HG03354 (cell line): ENCODE results near the gene HMX3.

Experiments used
- ATAC-seq: cut with Tn5 transposase; IDR thresholded peaks from one replicate; pipeline ENCODE4 v1.9.1; 2021; ENCODE audit warnings: mild to moderate bottlenecking; ENCODE audit not compliant: unreplicated experiment, poor library complexity, severe bottlenecking

HMX3 gene

DNA sequence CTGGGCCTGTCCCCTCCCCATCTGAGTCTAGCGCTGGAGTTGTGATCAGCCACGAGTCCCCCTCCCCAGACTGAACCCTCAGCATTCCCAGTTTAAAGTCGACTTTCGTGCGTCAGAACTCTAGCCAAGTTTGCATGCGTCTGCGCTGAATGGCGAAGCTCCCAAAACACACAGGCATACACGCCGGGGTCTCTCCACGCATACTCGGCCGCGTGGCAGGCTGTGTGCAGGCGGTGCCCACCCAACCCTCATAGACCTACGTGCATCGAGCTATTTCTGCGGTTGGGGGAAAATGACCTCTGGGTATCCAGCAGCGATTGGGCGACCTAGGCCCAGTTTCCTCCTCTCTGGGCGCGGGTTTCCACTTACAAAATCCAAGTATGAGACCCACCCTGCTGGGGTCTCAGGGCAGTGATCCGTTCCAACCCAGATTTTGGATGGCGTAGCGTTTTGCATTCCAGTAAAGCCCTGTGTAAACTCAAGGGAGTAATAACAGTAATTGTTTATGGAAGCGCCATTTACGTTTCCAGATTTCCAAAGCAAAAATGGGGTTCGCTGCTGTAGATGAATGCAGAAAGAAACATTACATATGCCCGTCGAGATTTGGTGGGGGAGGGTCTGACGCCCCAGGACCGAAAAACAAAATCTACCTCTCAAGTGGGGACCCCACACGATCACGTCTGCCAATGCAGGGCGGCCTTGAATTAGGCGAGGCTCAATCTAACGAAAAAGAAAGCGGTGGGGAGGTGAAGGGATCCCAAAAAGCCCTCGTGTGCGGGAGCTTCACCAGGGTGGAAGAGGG lies 2.0 kb upstream of the HMX3 start:
- ATAC-seq = no peak

DNA sequence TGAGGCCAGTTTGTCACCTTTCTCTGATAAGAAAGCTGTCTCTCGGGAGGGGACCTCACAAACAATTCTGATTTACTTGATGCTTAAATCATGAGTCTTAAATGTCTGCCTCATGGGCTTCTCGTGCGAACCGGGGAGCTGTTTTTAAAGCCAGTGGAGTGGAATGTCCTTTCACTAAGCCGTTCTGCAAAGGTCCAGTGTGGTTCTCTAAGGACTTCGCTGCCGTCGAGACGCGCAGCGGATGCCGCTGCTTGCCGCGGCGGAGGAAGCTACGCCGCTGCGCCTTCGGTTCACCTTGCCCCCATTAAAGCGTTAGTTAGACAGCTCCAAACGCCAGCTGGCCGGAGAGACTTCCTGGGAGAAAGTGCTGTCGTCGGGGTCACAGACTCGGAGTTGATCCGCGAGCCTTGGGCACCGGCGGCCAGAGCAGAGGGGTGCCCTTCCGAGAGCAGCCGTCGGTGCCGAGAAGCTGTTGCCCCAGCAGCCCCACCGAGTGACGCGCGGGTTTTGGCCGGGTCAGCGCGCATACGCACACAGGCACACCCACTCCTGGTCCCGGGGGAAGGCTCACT lies 1.3 kb upstream of the HMX3 start:
- ATAC-seq = no peak

DNA sequence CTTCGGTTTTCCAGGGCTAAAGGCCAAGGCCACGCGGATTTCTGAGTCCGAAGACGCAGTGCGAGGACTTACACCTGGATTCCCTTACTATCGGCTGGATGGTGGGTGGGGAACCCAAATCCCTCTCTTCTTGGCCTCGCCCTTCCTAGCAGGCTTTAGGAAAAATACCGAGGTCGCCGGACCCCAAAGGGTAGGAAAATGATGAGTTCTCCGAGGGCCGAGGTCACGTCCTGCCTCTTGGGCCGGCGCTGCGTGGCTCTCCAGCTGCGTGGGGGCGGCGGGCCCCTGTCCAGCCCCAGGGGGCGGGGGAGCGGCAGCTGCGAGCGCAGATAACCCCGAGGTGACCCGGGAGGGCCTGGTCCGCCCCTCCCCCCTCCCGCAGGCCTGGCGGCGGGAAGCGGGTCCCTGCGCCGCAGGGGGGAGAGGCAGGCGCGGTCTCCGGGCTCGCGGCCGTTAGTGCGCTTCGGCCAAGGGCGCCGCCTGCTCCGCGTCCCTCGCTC lies 805 bp upstream of the HMX3 start:
- ATAC-seq = no peak

DNA sequence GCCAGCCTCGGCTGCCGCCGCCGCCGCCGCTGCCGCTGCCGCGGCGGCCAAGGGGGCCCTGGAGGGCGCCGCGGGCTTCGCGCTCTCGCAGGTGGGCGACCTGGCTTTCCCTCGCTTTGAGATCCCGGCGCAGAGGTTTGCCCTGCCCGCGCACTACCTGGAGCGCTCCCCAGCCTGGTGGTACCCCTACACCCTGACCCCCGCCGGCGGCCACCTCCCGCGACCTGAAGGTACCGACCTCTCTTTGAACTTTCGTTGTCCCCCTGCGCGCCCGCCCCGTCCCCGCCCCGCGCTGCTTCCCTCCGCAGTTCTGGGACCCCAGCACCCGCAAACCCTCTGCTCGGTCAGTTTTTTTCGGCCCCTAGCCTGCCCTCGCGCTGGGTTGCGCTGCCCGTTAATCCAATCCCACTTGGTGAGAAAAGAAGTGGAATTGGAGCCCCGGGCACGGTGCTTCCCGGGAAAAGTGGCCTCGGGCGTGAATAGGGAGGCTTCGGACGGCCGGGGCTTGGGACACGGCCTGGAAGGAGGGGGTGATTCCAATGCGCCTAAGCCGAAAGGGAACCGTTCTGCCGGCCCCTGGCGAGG lies 543 bp downstream of the HMX3 start:
- ATAC-seq = no peak

DNA sequence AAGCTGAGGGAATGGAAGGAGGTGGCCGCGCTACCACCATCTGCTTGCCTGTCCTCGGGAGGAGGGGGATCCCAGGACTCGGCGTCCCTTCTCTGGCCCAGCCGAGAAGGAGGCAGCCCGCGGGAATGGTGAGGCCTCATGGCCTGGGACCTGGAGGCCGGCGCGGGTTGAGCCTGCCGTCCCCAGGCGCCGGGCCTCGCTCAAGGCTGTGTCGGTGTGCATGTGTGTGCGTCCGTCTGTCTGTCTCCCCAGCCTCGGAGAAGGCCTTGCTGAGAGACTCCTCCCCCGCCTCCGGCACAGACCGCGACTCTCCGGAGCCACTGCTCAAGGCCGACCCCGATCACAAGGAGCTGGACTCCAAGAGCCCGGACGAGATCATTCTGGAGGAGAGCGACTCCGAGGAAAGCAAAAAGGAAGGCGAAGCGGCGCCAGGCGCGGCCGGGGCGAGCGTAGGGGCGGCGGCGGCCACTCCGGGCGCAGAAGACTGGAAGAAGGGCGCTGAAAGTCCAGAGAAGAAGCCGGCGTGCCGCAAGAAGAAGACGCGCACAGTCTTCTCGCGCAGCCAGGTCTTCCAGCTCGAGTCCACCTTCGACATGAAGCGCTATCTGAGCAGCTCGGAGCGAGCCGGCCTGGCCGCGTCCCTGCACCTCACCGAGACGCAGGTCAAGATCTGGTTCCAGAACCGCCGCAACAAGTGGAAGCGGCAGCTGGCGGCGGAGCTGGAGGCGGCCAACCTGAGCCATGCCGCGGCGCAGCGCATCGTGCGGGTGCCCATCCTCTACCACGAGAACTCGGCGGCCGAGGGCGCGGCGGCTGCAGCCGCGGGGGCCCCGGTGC lies 1.3 kb downstream of the HMX3 start:
- ATAC-seq = no peak

DNA sequence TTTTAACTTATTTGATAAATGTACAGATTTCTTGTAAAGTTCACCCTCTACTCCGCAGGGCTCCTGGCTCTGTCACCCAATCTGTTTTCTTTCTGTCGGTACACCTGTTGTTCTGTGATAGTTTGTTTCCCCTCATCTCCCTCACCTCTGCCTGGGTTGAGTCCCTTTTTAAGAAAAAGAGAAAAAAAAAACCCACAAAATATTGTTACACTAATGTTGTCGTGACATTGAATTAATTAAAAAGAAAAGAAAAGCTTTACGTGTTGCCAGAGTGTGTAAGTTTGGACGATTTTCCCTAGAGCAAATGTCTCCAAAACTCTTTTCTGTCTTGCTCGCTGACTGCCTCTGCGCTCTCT lies 3.4 kb downstream of the HMX3 start:
- ATAC-seq = no peak

DNA sequence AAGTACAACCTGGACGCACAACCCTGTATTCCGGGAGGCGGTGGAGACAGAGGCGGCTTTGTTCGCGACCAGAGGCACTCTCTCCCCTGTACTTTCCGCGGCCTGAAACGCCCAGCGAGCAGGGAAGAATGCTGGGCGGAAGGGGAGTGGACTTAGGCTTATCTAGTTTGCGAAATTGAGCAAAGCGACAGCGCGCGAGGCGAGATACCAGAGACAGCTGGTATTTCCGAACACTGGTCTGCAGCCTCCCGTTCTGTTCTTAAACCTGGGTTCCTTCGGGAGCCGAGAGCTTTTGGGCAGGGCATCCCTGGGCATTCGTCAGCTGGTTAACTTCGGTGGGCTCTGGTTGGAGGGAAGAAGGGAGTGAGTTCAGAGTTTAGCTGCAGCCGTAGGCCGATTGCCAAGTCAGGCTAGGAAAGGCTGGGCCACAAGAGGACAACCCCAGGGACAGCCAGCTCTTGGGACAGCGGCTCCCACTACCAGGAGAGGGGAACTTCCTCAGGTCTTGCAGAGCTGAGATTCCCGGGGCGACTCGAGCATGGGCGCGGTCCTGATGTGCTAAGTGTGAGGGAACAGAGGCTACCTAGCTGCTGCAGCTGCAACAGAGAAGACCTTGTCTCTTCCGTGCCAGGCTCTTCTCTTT lies 3.9 kb downstream of the HMX3 start:
- no peak for ATAC-seq

DNA sequence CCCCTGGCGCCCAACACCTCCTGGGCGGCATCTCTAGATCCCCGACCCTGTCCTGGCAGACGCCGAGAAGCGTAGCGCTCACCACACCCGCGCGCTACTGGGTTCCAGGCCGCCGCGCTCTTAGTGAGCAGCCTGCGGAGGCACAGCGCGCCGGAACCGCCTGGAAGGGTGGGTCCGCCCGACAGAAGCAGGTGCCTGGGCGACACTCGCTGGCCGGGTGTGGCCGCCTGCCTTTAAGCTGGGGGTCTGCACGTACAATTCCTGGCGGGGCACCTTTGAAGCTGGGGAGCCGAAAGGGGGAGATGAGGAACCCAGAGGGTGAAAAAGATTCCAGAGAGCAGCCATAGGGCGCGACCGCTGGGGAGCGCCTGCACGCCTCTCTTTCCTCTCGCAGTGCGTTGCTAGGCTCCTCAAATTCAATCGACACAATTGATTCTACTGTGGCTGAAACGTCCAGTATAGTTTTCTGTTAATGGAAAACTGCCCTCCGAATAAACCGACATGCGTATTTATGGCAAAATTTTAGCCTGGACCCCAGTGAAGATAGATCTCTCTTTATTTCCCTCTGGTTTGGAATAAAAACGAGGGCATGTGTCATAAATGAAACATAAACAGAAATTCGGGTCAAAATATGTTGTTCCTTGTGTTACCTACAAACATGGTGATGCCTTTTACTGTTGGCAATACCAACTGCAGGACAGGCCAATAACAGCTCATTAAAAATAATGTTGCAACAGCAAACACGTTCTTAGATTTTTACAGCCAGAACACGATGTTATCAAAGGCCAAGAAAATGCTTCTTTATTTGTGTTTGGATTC lies 4.6 kb downstream of the HMX3 start:
- ATAC-seq = no peak

DNA sequence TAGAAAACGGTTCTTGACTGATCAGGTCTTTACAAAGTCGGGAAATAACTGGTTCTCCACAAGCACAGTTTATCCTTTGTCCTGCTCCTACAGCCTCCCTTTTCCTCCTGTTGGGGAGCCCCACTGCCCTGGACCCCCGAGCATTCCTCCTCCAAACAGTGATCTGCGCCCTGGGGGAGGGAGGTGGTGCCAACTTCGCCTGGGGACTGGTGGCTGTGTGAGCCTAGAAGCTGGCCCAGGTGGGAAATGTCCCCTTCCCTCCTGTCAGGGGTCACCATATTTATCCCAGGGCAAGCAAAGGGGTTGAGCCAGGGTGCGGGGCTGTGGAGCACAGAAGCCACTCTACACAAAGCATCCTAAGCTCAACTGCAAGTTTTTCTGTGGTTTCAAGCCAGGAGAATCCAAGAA lies 5.2 kb downstream of the HMX3 start:
- no peak for ATAC-seq

DNA sequence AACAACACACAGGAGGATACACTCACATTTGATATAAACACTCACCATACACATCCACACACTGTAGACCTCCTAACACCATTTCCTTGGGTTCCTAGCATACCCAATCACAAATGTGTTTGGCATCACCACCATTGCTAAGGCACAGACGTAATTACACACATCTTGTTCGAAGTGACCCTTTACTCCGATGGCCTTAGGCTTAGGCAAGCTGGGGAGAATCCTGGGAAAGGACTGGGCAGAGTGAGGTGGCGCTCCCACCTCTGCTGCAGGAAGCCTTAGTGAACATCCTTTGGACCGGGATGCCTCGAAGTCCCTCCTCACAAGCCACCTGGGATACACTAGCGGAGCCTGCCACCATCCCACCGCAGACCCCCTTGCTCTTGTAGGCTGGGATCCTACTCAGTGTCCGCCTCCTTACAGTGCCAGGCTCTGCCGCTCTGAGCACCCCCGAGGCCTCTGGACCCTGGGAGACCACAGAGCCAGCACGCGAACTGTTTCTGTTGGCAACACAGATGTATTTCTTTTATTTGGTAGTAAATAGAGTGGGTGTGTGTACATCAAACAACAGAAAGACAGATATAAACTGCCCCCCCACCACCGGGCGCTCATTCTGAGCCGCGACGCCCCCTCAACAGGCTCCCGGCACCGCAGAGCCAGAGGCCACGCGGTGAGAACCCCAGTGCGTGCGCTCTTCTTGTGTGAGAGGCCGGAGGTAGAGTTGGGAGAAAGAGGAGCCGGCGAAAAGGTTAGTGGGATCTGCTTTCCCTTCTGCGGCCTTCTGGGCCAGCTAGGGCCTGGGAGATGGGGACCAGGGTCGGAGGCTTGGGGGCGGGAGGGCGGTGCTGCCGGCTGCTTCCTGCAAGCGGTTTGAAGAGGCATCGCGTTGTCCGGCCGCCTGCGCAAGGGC lies 6.3 kb downstream of the HMX3 start:
- no peak for ATAC-seq

DNA sequence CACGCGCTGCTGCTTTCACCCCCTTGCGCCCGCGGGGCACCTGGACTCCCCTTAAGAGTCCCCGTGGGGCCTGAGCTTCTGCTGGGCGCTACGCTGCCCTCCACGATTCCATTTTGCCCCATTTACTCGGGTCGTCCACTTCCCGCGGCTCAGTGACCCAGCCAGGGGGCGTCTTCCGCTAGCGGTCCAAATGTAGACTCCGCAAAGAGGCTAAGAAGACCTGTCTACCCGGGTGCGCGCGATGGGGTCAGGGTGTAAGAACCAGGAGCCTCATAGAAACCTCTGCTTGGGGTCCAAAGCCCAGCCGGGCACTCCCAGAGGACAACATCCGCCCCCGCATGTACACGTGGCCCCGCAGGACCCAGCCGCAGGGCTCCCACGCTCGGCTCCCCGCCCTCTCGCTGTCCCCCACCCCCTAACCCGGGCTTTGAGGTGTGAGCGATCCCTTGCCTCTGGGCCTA lies 7.0 kb downstream of the HMX3 start:
- no peak for ATAC-seq

DNA sequence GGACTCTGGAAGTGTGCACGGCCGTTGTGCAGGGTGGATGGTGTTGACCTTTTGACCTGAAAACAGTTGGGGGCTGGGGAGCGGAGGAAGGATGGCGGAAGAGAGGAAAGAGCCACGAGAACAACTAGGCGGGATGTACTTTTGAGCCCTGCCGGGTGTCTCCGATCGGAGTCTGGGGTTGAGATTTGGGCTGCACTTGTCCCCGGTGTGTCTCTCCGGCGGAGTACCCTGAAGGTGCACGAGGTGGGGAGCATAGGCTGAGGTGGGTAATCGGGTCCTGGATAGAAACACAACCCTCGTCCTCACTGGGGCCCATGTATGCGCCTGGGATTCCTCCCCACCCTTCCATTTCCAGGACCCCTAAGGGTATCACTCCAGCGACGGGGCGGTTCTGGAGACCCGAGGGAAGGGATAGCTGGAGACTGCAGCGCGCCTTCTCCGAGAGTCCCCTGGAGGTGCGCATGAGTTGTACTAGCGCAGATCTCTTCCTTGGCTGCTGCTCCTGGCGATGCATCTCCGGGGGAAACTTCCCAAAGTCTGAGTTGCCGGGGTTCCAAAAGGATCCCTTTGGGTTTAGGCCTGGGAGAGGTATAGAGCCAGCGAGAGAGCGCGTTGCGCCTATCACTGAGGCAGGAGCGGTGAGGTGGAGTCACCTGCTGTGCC lies 7.5 kb downstream of the HMX3 start:
- no peak for ATAC-seq

DNA sequence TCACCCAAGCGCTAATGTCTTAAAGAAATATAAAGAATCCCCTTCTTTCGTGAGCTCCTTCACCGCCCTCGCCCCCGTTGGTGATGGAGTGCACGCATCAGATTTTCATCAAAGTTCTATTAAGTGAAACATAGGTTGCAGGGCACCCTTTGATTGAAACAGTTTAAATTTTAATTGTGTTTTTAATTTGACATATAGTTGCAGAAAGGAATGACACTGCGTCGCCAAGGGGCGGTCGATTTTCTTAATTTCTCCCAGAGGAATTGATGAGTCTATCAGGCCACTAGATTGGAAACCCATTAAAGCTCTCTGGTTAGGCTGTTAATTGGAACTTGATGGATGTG lies 8.0 kb downstream of the HMX3 start:
- no peak for ATAC-seq

DNA sequence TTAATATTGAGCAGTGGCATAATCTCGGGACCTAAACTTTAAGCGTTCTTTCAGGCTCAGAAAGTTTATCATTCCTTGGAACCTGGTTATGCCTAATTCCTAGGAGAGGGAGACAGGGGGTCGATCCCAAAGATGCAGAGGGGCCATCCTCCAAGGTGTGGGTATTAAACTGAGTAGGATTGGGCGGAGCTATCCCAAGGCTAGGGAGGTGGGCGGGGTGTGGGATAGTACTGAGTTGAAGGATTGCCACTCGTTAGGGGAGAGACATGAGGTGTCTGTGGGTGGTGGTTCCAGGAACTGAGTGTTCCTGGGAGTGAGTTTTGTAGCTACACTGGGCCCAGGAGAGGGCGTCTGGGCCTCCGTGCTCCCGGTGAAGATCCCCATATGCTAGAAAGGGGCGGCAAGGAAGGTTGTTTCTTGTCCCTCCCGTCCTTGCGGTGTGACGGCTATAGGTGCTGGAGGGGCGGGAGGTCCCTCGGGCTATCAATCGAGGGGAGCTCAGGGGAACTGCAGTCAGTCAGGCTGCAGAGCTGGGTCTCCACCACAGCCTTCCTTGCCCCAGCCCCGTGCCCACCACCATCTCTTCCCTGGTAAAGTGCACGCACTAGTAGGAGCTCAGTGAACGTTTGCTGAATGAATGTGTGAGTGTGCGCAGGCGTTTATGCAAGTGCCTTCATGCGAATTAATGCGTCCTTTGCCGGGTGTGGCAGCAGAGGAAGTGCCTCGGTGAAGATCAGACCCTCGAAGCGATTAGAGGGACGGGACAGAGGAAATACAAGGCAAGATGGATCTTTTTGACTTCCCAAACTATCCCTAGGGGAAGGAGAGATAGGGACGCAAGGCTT lies 9.1 kb downstream of the HMX3 start:
- no peak for ATAC-seq

DNA sequence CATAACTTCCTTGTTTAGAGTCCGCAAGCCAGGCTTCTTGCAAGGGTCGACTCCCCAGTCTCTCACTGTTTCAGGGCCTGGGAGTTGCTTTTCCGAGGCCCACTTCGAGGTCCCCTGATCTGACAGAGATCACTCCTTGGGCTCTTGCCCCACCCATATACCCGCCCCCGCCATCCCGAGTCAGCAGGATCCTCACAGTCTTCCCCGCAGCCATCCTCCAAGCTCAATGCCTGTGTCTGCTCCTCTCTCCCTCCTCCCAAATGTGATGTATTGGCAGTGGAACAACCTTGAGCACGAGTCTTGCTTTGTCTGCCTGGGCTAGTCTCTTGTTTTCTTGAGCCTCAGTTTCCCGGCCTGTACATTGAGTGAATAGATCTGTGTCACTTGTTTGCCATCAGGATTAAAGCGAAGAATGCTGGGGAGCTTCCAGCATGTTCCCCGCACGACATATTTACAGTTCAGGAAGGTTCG lies 9.8 kb downstream of the HMX3 start:
- ATAC-seq = no peak

DNA sequence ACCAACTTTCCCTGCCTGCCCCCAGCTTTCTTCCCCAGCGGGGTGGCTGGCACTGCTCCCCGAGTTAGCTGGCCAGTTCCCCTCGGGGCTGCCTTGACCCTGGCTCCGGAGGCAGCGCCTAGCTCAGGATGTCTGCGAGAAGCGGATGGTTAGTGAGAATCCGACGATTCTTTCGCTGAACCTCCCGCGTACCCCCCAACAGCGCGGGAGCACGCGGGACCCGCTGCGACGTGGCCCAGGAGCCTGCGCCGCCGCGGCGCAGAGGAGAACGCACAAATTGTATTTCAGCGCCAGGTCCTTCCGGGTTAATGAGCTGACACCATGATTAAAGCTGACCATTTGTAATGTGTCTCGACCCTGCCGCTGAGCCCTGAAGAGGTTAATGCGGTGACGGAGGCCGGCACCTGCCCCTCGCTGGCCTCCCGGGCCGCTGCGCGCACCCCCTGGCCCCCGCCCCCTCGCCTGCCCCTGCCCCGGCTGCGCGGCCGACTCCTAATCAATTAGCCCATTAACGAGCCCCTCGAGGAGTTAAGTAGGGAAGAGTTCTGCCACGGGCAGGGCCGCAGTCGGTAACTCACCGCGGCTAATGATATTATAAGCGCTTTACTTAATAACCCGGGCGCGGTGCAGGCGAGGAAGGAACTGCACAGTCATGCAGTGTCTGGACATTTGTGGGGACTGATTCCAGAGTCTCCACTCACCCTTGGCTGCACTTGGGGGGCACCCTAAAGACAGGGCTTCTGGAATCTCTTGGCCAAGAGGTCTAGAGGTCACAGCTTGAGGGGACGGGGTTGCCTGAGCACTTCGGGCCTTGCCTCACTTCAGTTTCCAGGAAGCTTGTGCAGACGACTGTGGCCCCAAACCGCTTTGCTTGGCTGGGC lies 10.5 kb downstream of the HMX3 start:
- no peak for ATAC-seq
